Keratinocyte (primary cell): ENCODE data around the gene GDAP1L1. TPM values are rescaled to one million over a fixed set of nuclear protein-coding genes. Genes with fewer than 3 reads are reported as not detected.

Experiments used
- DNase-seq: peaks from one replicate; pipeline ENCODE4 v3.0.0-alpha.2; 2011; ENCODE audit warnings: low read depth, missing footprints, low spot score
- FAIRE-seq: peaks from 2 replicates; lab custom pipeline; 2011; peaks lifted over from hg19 to GRCh38; lab: Jason Lieb, UNC
- H2AFZ ChIP-seq: 2 replicates; pipeline ENCODE4 v1.6.0; 2012; ENCODE audit warnings: low read length, control low read depth, inconsistent platforms; ENCODE audit not compliant: control insufficient read depth
- H3K27ac ChIP-seq: 2 replicates; pipeline ENCODE4 v1.5.1; 2011; ENCODE audit warnings: low read length; ENCODE audit not compliant: control insufficient read depth, insufficient read depth
- H3K27me3 ChIP-seq: 3 replicates; pipeline ENCODE4 v1.6.0; 2011; ENCODE audit warnings: low read length; ENCODE audit not compliant: control insufficient read depth, insufficient read depth; ENCODE audit errors: extremely low read depth
- H3K36me3 ChIP-seq, 2 experiments: 2 replicates in 1 of 2; 3 replicates in 1 of 2; pipeline ENCODE4 v1.5.1; 2011; ENCODE audit warnings: low read length in 2 of 2, mild to moderate bottlenecking in 1 of 2; ENCODE audit not compliant: control insufficient read depth in 2 of 2, insufficient read depth in 2 of 2; ENCODE audit errors: extremely low read depth in 1 of 2
- H3K4me1 ChIP-seq: 3 replicates; pipeline ENCODE4 v1.5.1; 2011; ENCODE audit warnings: low read length; ENCODE audit not compliant: control insufficient read depth, insufficient read depth; ENCODE audit errors: extremely low read depth
- H3K4me2 ChIP-seq: 3 replicates; pipeline ENCODE4 v1.6.0; 2011; ENCODE audit warnings: low read depth, low read length; ENCODE audit not compliant: control insufficient read depth, insufficient read depth; ENCODE audit errors: extremely low read depth
- H3K4me3 ChIP-seq, 3 experiments: fragments of 200-600 bp in 1 of 3; sonication (generic) in 1 of 3; 2 replicates in 2 of 3; 3 replicates in 1 of 3; pipeline ENCODE4 v1.5.1; 2011 to 2016; ENCODE audit warnings: low read length in 3 of 3, mild to moderate bottlenecking in 3 of 3, control low read depth in 2 of 3, inconsistent platforms in 1 of 3, low read depth in 1 of 3, mixed read lengths in 1 of 3, mixed run types in 1 of 3, moderate library complexity in 1 of 3; ENCODE audit not compliant: control insufficient read depth in 2 of 3, insufficient read depth in 2 of 3; ENCODE audit errors: extremely low read depth in 1 of 3
- H3K79me2 ChIP-seq: 2 replicates; pipeline ENCODE4 v1.6.0; 2012; ENCODE audit warnings: low read length; ENCODE audit not compliant: control insufficient read depth, insufficient read depth
- H3K9ac ChIP-seq: 3 replicates; pipeline ENCODE4 v1.6.0; 2011; ENCODE audit warnings: low read length; ENCODE audit not compliant: control insufficient read depth, insufficient read depth; ENCODE audit errors: extremely low read depth
- H3K9me1 ChIP-seq: 3 replicates; pipeline ENCODE4 v1.6.0; 2011; ENCODE audit warnings: low read length; ENCODE audit not compliant: control insufficient read depth, insufficient read depth; ENCODE audit errors: extremely low read depth
- H3K9me3 ChIP-seq: 2 replicates; pipeline ENCODE4 v1.5.1; 2012; ENCODE audit warnings: low read depth, low read length; ENCODE audit not compliant: control insufficient read depth
- H4K20me1 ChIP-seq: 3 replicates; pipeline ENCODE4 v1.6.0; 2011; ENCODE audit warnings: low read length; ENCODE audit not compliant: control insufficient read depth, insufficient read depth; ENCODE audit errors: extremely low read depth
- EZH2 ChIP-seq: IDR thresholded peaks from one replicate; pipeline ENCODE4 v1.6.1; 2012; ENCODE audit warnings: inconsistent platforms, mild to moderate bottlenecking, low read length, moderate library complexity
- dilution Hi-C: fragments of 300-500 bp; cut with MboI; formaldehyde crosslinking; loops from one replicate; pipeline ENCODE4 v1.7.0; 2020; ENCODE audit warnings: low sequenced_read_pairs; ENCODE audit not compliant: extremely low pct_ligation_motif_present
- polyA plus RNA-seq, 5 experiments: library from polyadenylated mRNA; depleted of rRNA in 3 of 5; stranded (reverse) in 3 of 5; stranded (forward) in 1 of 5; unstranded in 1 of 5; fragments of >200 nt; gene quantifications; 1 replicate in 1 of 5; 2 replicates in 3 of 5; 3 replicates in 1 of 5; pipeline versions ENCODE4 v1.2.1 to v1.2.3, GENCODE V29; 2011 to 2012; ENCODE audit warnings: missing spikeins in 2 of 5, low read depth in 1 of 5, low replicate concordance in 1 of 5
- TF ChIP-seq, protein P1 (sequence below), 3 experiments: IDR thresholded peaks in 1 of 3; conservative IDR thresholded peaks in 1 of 3; optimal IDR thresholded peaks in 1 of 3; 2 replicates in 2 of 3; 3 replicates in 1 of 3; pipeline versions ENCODE3 to v1.5.1; 2011; ENCODE audit warnings: low read length in 3 of 3, mild to moderate bottlenecking in 3 of 3, moderate library complexity in 2 of 3, control low read depth in 1 of 3, inconsistent platforms in 1 of 3; ENCODE audit not compliant: insufficient read depth in 2 of 3; ENCODE audit errors: extremely low read depth in 1 of 3

GDAP1L1 gene
- polyA plus RNA-seq, 1 donor (not counting 4 experiments of a cell fraction or from before 2014, with no cell fraction given): not detected

DNA sequence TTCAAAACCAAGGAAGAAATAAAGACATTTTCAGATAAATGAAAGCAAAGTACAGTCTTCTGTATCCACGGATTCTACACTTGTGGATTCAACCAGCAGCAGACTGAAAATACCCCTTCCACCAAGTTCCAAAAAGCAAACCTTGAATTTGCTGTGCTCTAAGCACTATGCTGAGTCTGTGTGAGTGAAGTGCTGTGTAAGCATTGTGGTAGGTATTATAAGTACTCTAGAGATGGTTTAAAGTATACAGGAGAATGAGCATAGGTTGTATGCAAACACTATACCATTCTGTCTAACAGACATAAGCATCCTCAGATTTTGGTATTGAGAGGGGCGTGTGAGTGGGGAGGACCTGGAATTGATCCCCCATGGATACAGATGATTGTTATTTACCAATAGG, 46.1 kb upstream of the GDAP1L1 start:
- peaks cover 41% of the 10 kb centered on the region for H3K79me2 ChIP-seq
- H3K27ac ChIP-seq: no peak overlapping the region
- H4K20me1 ChIP-seq: no peaks in the 10 kb centered on the region
- H3K27me3 ChIP-seq: no peaks in the 10 kb centered on the region
- no peak overlapping the region for H3K4me3 ChIP-seq
- H3K9me3 ChIP-seq: no peaks in the 10 kb centered on the region
- TF ChIP-seq EZH2: no peak
- TF ChIP-seq, protein P1, sequence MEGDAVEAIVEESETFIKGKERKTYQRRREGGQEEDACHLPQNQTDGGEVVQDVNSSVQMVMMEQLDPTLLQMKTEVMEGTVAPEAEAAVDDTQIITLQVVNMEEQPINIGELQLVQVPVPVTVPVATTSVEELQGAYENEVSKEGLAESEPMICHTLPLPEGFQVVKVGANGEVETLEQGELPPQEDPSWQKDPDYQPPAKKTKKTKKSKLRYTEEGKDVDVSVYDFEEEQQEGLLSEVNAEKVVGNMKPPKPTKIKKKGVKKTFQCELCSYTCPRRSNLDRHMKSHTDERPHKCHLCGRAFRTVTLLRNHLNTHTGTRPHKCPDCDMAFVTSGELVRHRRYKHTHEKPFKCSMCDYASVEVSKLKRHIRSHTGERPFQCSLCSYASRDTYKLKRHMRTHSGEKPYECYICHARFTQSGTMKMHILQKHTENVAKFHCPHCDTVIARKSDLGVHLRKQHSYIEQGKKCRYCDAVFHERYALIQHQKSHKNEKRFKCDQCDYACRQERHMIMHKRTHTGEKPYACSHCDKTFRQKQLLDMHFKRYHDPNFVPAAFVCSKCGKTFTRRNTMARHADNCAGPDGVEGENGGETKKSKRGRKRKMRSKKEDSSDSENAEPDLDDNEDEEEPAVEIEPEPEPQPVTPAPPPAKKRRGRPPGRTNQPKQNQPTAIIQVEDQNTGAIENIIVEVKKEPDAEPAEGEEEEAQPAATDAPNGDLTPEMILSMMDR (optimal IDR thresholded peaks at IDR 0.05 in 1 of 3, IDR thresholded peaks at IDR 0.05 in 1 of 3, conservative IDR thresholded peaks at IDR 0.05 in 1 of 3; ENCODE audit: extremely low read depth in 1 of 3, insufficient read depth in 2 of 3, low read length in 3 of 3): no peak
- H3K9ac ChIP-seq: no peak overlapping the region
- no peak overlapping the region for H2AFZ ChIP-seq
- H3K36me3 ChIP-seq: peaks cover 19 to 48% of the 10 kb centered on the region in 2 experiments
- dilution Hi-C loops: no loop called here
- no peaks in the 10 kb centered on the region for H3K9me1 ChIP-seq
- FAIRE-seq (no peak), DNase-seq (no peak)
- H3K4me2 ChIP-seq: no peak overlapping the region
- H3K4me1 ChIP-seq: peaks cover 28% of the 10 kb centered on the region

DNA sequence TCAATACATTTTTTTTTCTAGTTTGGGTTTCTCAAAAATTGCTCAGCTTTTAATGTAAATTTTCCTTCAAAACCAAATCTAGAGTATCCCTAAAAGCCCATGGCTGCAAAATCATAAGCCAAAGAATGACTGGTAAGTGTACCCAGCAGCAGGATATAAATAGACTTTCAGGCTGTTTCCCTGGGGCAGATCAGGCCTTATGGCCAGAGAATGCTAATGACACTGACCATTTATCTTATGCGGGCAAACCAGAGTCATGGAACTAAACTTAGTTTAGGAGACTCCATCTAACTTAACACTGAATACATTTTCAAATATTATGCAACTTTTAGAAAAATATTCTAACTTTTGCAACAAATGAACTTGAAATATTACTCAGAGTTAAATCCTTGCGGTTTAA, 43.9 kb upstream of the GDAP1L1 start:
- Histone ChIP-seq H3K4me1 (peaks cover 40% of the 10 kb centered on the region), H2AFZ (no peak overlapping the region), H3K9me3 (no peaks in the 10 kb centered on the region), H4K20me1 (no peaks in the 10 kb centered on the region), H3K9ac (no peak overlapping the region), H3K36me3 (peaks cover 12 to 36% of the 10 kb centered on the region in 2 experiments), H3K4me3 (no peak overlapping the region), H3K79me2 (peaks cover 60% of the 10 kb centered on the region), H3K9me1 (no peaks in the 10 kb centered on the region), H3K27ac (no peak overlapping the region), H3K27me3 (no peaks in the 10 kb centered on the region), H3K4me2 (peak overlapping the region; percentile 17)
- dilution Hi-C loops: no loop called here
- TF ChIP-seq, protein P1 (optimal IDR thresholded peaks at IDR 0.05 in 1 of 3, IDR thresholded peaks at IDR 0.05 in 1 of 3, conservative IDR thresholded peaks at IDR 0.05 in 1 of 3; ENCODE audit: extremely low read depth in 1 of 3, insufficient read depth in 2 of 3, low read length in 3 of 3): no peak
- no peak for TF ChIP-seq EZH2
- FAIRE-seq (no peak), DNase-seq (no peak)
